SU-DHL-6 (cell line): ENCODE data around the gene TUBA4B.

Experiments
- EZH2phosphoT487 ChIP-seq: fragments of 200-600 bp; sonication (generic), shearing (Covaris generic); conservative IDR thresholded peaks from 2 replicates; pipeline ENCODE4 v1.6.1; 2018; ENCODE audit warnings: mild to moderate bottlenecking, antibody characterized with exemption, low read length, moderate library complexity, mixed read lengths
- TF ChIP-seq, protein P1 (sequence below): fragments of 200-600 bp; sonication (generic); IDR thresholded peaks from one replicate; pipeline ENCODE4 v1.5.1; 2017; ENCODE audit warnings: antibody characterized with exemption, mild to moderate bottlenecking, low read length, moderate library complexity; ENCODE audit not compliant: insufficient read depth, poor library complexity, severe bottlenecking

DNA sequence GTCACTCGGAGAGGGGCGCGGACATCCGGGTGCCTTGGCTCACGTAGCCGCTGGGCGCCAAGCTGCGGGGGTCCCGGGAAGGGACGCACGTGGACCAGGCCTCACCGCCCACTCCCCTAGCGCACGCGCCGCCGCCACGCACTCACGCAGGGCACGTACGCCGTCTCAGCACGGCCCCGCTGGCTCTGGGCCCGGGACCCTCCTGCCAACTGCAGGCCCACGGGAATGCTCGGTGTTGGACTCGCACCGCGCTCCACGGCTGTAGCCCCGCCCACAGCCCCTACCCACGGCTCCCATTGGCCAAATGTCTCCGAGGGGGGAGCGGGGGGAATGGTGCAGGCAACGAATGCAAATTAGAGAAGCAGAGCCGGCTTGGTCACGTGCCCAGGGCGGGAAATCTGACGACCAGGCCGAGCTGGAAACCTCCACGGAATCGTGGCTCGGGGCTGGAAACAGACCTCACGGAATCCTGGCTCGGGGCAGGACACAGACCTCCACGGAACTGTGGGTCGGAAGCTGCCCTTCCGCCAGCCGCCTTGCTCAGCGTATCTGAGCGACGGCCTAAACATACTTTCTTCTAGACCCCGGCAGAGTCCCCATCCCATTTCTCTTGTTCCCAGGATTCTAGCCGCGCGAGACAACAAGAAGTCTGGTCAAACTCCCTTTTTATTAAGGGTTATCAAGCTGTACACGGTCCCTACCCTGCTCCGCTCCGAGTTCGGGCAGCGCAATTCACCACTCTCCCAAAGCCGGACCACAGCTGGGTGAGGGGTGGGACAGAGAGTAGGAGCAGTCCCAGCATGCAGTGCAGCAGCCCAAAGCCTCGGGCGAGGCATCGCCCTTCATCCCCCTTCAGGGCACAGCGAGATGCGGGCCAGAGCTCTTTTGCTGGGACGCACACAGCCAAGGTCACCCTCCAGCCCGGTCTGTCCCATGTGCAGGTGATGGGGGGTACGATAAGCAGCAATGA lies 34.0 kb upstream of the TUBA4B start, which contains the start of gene ABCB6:
- TF ChIP-seq, protein P1, sequence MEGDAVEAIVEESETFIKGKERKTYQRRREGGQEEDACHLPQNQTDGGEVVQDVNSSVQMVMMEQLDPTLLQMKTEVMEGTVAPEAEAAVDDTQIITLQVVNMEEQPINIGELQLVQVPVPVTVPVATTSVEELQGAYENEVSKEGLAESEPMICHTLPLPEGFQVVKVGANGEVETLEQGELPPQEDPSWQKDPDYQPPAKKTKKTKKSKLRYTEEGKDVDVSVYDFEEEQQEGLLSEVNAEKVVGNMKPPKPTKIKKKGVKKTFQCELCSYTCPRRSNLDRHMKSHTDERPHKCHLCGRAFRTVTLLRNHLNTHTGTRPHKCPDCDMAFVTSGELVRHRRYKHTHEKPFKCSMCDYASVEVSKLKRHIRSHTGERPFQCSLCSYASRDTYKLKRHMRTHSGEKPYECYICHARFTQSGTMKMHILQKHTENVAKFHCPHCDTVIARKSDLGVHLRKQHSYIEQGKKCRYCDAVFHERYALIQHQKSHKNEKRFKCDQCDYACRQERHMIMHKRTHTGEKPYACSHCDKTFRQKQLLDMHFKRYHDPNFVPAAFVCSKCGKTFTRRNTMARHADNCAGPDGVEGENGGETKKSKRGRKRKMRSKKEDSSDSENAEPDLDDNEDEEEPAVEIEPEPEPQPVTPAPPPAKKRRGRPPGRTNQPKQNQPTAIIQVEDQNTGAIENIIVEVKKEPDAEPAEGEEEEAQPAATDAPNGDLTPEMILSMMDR: no peak
- no peak for TF ChIP-seq EZH2phosphoT487
